Left ventricle myocardium inferior (tissue), 1 donor: ENCODE data around the gene GSE1. TPM values are rescaled to one million over a fixed set of nuclear protein-coding genes. Genes with fewer than 3 reads are reported as not detected.

Experiments
- DNase-seq: peaks from one replicate; pipeline ENCODE4 v3.0.0-alpha.2; 2020
- H3K27ac ChIP-seq: fragments of 200-600 bp; replicated peaks from 2 replicates; pipeline ENCODE4 v1.8.0; 2021
- H3K27me3 ChIP-seq: fragments of 200-600 bp; 2 replicates; pipeline ENCODE4 v1.8.0; 2021; ENCODE audit warnings: low read depth
- H3K36me3 ChIP-seq: fragments of 200-600 bp; 2 replicates; pipeline ENCODE4 v1.8.0; 2021
- H3K4me1 ChIP-seq: fragments of 200-600 bp; 2 replicates; pipeline ENCODE4 v1.8.0; 2021
- H3K4me3 ChIP-seq: fragments of 200-600 bp; 2 replicates; pipeline ENCODE4 v1.8.0; 2021; ENCODE audit warnings: mild to moderate bottlenecking, moderate library complexity
- H3K9me3 ChIP-seq: fragments of 200-600 bp; replicated peaks from 2 replicates; pipeline ENCODE4 v1.8.0; 2021
- intact Hi-C: fragments of 100-400 bp; cut with micrococcal nuclease; formaldehyde crosslinking; loops from one replicate; pipeline ENCODE4 v1.11.0; 2022
- total RNA-seq: library from RNA; stranded (reverse); fragmentation: NEBNext Ultra II Directional; extraction: Animal tissue kit (Norgen Biotek cat#: 25700); gene quantifications from one replicate; pipeline ENCODE4 v1.2.1, GENCODE V29; 2021
- TF ChIP-seq, protein P1 (sequence below): fragments of 200-600 bp; IDR thresholded peaks from 2 replicates; pipeline ENCODE4 v1.8.0; 2021; ENCODE audit warnings: antibody characterized with exemption, mild to moderate bottlenecking, borderline replicate concordance
- donor health status: DM: no; HTN: yes; CAD: no; lungs with severe emphysema.

Gene GSE1
- total RNA-seq, 1 donor from 2014 or later = 34.2 TPM

DNA sequence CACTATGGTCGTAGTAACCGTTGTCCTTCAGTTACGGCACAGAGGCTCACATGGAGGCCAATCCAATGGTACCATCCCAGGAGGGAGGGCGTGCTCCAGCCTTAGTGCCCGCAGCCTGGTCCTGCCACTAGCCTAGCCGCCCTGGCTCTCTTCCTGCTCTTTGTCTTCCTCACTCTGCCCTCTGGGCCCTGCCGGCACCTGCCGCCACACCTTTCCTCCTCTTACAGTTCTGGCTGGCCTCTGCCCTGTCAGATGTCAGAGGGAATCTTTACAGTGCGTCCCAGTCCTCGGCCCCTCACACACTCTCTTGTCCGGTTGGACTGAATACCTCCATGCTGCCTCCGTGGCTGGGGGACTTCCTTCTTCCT is 52.2 kb downstream of the GSE1 start:
- no peak overlapping the region for H3K4me3 ChIP-seq
- no peak overlapping the region for H3K27ac ChIP-seq
- H3K4me1 ChIP-seq = peaks cover 5% of the 10 kb centered on the region
- no peaks in the 10 kb centered on the region for H3K27me3 ChIP-seq
- TF ChIP-seq, protein P1, sequence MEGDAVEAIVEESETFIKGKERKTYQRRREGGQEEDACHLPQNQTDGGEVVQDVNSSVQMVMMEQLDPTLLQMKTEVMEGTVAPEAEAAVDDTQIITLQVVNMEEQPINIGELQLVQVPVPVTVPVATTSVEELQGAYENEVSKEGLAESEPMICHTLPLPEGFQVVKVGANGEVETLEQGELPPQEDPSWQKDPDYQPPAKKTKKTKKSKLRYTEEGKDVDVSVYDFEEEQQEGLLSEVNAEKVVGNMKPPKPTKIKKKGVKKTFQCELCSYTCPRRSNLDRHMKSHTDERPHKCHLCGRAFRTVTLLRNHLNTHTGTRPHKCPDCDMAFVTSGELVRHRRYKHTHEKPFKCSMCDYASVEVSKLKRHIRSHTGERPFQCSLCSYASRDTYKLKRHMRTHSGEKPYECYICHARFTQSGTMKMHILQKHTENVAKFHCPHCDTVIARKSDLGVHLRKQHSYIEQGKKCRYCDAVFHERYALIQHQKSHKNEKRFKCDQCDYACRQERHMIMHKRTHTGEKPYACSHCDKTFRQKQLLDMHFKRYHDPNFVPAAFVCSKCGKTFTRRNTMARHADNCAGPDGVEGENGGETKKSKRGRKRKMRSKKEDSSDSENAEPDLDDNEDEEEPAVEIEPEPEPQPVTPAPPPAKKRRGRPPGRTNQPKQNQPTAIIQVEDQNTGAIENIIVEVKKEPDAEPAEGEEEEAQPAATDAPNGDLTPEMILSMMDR = no peak
- H3K9me3 ChIP-seq = no peaks in the 10 kb centered on the region
- intact Hi-C loops = no loop called here
- DNase-seq = no peak
- peaks cover 93% of the 10 kb centered on the region for H3K36me3 ChIP-seq

DNA sequence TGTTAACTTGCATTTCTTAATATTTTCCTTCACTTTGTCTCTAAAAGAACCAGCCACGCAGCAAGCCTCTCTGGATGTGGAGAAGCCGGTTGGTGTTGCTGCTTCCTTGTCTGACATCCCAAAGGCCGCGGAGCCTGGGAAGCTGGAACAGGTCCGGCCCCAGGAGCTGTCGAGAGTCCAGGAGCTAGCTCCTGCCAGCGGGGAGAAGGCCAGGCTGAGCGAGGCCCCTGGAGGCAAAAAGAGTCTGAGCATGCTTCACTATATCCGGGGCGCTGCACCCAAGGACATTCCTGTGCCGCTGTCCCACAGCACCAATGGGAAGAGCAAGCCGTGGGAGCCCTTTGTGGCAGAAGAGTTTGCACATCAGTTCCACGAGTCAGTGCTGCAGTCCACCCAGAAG is 52.8 kb downstream of the GSE1 start:
- no peak for DNase-seq
- TF ChIP-seq, protein P1 = no peak
- no peak overlapping the region for H3K27ac ChIP-seq

DNA sequence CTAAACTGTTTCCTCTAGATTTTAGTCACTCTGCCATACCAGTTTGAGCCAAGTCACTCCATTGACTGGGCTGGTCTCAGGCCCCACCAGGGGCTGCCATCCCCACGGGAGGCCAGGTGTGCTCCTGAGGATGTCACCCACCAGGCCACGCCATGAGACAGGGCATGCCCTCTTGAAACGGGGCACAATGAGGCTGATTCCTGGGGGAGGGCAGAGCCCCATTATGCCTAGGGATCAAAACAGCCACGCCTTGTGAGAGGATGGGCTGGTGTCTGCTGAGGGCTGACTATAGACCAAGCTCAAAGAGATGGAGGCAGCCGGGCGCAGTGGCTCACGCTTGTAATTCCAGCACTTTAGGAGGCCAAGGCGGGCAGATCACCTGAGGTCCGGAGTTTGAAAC is 54.1 kb downstream of the GSE1 start:
- peaks cover 3% of the 10 kb centered on the region for H3K4me1 ChIP-seq
- intact Hi-C loops = no loop called here
- TF ChIP-seq, protein P1 = no peak
- H3K27ac ChIP-seq = no peak overlapping the region
- DNase-seq = no peak
- H3K27me3 ChIP-seq = no peaks in the 10 kb centered on the region
- no peaks in the 10 kb centered on the region for H3K9me3 ChIP-seq
- H3K36me3 ChIP-seq = peaks cover 97% of the 10 kb centered on the region
- no peak overlapping the region for H3K4me3 ChIP-seq

More for the DNA sequence above, 52.8 kb downstream of the GSE1 start:
- intact Hi-C loops = no loop called here
- H3K36me3 ChIP-seq = peaks cover 99% of the 10 kb centered on the region
- H3K9me3 ChIP-seq = no peaks in the 10 kb centered on the region
- no peak overlapping the region for H3K4me3 ChIP-seq
- no peaks in the 10 kb centered on the region for H3K27me3 ChIP-seq
- peaks cover 3% of the 10 kb centered on the region for H3K4me1 ChIP-seq

DNA sequence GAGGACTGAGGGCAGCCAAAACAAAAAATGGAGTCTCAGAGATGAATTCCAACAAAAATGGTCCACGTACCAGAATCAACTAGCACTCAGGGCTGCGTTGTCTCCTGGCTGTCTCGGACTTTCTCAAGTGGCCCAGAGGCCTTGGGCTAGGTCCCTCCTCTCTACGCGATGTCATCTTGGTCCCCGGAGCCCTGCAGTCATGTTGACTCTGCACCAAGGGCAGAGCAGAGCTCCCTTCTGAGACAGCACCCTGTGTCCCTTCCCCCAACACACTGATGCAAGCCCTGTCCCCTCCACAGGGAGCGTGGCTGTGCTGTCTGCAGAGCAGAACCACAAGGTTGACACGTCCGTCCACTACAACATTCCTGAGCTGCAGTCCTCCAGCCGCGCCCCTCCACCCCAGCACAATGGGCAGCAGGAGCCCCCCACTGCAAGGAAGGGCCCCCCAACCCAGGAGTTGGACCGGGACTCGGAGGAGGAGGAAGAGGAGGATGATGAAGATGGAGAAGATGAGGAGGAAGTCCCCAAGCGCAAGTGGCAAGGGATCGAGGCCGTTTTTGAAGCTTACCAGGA is 54.8 kb downstream of the GSE1 start:
- TF ChIP-seq, protein P1 = no peak
- Histone ChIP-seq H3K4me3 (no peak overlapping the region), H3K36me3 (peaks cover 97% of the 10 kb centered on the region), H3K9me3 (no peaks in the 10 kb centered on the region), H3K27me3 (no peaks in the 10 kb centered on the region), H3K27ac (no peak overlapping the region), H3K4me1 (peaks cover 3% of the 10 kb centered on the region)
- DNase-seq = no peak
- intact Hi-C loops = no loop called here

DNA sequence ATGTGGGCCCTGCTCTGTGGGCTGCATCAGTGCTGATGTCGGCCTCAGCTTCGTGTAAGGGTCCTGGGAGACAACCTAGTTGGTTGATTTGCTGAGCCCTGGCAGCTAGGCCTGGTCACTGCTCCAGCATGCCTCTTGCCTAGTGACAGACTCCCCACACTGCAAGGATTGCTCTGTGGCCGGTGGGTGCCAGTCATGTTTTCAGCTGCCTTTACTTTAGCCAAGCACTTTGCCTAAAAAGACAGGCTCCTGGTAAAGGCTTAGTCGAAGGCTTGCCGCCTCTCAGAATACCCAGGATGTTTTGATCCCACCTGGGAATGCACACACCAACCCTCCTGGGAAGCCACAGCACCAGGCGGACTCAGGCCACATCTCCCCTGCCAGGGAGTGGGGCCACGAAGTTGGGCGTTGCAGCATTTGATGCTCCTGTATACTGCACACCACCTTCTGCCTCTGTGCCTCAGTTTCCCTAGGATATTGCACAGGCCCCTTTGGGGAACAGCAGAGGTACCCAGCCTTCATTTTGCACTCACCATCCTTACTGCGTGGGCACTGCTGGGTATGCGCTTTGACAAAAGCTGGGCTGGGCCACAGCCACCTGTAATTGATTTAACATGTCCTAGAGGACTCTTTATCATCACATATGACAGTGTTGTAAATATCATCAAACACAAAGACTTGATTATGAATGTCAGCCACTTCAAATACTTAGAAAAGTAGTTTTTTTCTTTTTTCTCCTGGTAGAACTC is 55.7 kb downstream of the GSE1 start:
- Histone ChIP-seq H3K27ac (no peak overlapping the region), H3K27me3 (no peaks in the 10 kb centered on the region), H3K36me3 (peaks cover 89% of the 10 kb centered on the region), H3K4me3 (no peak overlapping the region), H3K4me1 (peaks cover 7% of the 10 kb centered on the region), H3K9me3 (no peaks in the 10 kb centered on the region)
- intact Hi-C loops = no loop called here
- no peak for DNase-seq
- TF ChIP-seq, protein P1 = no peak
